NCI-H1092 treated with DMSO at 0.1 percent for 48 hours (cell line): Measurements from ENCODE around the gene TXK.

Source experiments
- DNase-seq: peaks from one replicate; lab custom pipeline; 2025; lab: John Stamatoyannopoulos, UW

TXK gene

DNA sequence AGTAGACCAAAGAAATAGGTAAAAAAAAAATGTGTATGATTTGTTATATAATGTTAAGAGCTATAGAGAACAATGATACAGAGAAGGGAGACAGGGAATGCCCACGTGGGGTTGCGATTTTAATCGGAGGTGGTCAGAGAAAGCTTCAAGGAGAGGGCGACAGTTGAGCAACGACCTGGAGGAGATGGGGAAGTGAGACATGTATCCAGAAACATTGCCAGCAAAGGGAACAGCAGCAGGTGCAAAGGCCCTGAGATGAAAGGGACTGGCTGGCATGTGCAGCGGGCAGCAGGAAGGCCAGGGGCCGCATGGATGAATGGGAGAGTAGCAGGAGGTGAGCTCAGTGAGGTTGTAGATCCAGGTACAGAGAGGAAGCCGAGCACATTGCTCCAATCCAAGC lies 84.6 kb downstream of the TXK start:
- no peak for DNase-seq

DNA sequence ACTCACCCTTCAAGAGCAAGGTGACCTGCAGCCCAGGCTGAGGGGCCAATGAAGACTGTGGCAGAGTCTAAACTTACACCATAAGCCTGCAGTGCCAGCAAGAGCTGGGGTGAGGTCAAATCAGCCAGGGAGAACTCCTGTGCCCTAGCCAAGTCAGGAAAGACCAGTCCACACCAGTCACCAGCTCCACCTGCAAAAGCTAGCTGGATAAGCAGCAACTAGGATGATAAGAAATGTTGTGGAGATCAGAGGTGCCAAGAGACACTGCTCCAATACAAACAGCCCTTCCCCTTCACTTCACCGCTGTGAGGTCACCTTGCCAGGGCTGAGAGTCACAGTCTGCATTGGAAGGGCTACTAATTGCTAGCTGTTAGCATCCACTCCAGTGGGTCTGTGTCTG lies 86.2 kb downstream of the TXK start:
- no peak for DNase-seq

DNA sequence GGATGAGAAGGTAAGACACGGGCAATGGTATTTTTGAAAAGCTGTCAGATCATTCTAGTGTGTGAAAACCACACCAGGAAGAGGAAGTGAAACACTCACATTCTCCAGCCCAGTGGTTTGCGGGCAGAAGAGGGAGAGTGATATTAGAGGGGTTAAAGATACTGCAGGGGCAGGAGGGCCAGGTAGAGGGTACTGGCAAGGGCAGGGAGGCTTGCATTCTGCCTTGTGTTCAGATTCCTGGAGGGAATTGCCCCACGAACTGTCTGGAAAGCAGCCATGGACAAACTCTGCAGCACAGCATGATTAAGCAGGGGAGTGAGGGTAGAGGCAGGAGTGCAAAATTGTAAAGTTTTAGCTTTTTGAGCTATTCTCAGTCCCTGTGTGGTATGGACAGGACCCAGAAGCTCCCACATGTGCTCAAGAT lies 86.6 kb downstream of the TXK start:
- DNase-seq = no peak

DNA sequence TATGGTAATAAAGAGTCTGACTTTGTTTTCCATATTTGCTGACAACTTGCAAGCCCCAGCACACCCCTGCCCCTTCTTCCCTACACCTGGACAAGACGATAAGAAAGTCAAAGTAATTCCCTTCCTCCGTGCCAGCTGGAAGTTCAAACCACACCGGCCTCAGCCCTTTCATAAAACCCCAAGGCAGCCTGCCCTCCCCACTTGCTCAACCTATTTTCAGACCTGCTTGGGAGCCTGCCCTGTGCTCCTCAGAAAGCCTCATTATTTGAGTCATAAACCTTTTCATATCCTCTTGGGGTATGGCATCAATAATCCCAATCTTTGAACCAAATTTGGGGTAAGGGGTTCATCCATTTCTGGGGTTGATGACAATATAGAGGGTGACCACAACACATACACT lies 88.0 kb downstream of the TXK start:
- DNase-seq = no peak

DNA sequence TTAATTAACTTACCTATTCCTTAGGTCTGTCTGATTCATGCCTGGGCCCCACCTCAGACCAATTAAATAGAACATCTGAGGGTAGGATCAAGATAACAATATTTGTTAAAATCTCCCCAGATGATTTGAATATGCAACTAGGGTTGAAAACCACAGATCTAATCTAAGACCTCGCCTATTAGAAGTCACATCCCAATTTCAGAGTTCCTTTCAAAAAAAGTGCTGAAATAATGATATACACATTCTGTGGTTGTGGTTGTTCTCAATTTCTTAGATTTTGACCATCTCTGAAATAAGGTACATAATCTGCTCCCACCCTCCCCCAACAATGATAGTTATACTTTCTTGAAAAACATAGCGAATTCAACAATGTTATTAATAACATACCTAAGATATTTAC lies 89.8 kb downstream of the TXK start:
- DNase-seq = no peak

DNA sequence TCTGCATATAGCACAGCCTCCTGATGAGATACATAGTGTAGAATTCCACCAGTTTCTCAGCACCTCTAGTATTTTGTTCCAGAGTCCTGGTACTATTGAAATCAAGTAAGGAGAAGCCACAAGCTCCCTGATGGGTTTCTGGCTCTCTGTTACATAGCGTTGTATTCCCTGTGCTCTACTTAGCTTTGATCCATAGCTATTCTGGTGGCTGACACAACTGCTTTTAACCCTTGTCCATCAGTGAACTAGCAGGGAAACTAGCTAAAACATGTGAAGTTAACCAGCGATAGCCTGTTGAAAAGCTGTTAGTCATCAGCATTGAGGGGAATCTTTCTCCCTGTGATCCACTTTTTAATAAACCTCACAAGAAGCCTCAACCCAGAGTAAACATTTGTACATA lies 90.5 kb downstream of the TXK start:
- no peak for DNase-seq

DNA sequence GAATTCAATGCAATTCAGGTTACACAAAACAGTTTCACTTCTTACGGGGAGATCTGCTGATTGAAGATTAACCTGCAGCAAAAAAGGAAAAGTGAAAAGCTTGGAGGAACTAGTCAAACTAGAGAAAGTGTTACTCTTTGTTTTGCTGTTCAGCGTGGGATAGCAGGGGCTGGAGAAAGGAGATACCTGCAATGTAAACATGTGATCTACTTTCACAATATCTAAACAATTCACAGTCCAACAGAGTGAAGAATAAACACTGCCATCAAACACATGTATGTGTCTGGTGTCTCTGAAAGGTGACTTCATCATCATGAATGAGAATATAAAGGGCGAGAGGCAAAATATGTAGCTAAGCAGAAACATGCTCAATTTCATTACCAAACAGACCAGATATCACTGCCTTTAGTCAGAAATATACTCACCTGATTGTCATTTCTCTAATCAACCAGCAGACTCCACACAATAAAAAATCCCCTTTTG lies 91.0 kb downstream of the TXK start:
- DNase-seq = no peak

DNA sequence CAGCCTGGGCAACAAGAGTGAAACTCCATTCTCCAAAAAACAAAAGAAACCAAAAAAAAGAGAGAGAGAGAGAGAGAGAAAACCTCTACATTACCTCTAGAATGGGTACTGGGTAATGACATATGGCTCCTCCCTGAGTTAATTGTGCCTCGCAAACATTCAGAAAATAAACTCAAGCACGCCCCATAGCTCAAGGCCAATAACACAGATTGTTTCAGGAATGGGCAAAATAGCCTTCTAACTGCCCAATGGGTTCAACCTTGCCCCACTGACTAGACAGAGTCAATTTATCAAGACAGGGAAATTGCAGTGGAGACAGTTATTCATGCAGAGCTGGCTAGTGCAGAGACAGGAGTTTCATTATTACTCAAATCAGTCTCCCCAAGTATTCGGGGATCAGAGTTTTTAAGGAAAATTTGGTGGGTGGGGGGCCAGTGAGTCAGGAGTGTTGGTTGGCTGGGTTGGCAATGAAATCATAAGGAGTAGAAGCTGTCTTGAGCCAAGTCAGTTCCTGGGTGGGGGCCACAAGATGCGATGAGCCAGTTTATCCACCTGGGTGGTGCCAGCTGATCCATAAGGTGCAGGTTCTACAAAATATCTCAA lies 92.4 kb downstream of the TXK start:
- DNase-seq = no peak

DNA sequence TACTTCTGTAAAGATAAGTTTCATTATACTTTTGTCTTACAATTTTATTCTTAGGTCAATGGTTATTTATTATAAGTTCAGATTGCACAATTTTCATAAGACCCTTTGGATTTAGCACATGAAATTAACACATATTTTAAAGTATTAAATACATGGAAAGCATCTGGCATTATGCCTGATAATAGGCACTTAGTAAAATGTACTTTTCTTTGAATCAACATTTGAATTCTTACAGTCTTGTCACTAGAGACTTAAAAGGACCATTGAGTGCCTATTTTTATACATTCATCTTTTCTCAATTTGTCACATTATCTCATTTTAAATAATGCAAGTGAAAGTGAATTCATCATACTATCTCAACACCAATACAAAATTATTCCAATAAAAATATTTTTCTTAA lies 94.5 kb downstream of the TXK start:
- no peak for DNase-seq

DNA sequence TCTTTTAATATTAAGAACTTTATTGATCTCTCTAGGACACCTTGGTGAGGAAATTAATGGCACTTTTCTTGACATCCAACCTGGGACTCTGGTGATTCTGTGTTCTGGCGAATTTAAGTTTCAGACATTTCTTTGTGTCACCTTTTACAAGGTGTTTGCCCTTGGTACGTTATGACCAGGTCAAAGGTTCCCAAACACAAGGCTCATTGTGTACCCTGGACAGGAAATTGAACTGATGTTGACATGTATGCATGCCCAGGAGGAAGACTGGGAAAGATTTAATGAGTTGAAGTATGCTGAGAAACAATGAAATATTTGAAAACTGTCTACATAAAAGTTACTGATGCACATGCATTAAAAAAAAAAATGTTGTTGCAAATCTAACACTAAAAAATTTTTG lies 95.4 kb downstream of the TXK start:
- DNase-seq = no peak

DNA sequence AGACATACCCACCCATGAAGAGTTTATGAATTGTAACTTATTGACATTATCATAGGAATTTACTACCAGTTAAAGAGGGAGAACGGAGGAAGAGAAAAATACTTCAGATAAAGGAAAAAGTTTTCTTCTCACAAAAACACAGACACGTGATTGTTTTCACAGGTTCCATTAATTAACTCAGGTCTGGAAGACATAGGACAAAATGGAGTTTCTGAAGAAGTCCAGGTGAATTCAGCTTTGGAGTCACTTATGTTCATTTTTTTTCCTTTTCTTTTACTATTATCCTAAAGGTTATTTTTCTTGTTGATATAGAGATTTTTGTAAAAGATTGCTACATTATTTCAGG lies 97.0 kb downstream of the TXK start:
- DNase-seq = no peak

DNA sequence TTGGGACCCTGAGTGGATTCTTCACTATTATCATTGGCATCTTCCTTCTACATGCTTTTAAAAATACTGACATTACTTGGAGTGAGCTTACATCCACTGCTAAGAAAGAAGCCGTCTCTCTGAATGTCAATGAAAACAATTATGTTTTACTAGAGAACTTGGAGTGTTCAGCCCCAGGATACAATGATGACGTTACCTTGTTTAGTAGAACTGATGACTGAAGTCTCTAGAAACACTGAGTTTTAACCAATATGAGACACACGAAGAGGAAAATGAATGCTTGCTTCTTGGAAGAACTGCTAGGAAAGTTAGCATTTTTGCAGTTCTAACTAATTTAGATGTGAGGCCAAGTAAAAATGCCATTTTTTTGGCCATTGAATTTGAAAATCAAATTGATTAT lies 98.1 kb downstream of the TXK start:
- DNase-seq = no peak

DNA sequence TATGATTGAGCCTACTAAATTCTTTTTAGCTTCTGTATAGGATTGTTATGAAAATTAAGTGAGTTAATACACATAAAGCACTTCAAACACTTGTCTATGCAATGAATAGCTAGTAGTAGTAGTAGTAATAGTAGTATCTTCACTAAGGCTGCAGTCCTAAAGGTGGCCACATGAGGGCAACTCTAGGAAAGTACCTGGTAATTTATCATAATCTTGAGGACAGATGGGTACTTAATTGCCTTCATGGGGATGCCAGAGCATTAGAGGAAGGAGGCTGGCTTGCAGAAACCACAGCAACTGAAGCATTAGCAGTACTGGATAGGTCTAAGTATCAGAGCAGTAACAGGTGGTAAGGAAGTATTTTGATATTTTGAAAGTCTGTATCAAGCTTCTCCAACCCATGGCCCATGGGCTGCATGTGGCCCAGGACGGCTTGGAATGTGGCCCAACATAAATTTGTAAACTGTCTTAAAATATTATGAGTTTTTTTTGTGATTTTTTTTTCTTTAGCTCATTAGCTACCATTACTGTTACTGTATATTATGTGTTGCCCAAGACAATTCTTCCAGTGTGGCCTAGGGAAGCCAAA lies 100.1 kb downstream of the TXK start:
- DNase-seq = no peak

DNA sequence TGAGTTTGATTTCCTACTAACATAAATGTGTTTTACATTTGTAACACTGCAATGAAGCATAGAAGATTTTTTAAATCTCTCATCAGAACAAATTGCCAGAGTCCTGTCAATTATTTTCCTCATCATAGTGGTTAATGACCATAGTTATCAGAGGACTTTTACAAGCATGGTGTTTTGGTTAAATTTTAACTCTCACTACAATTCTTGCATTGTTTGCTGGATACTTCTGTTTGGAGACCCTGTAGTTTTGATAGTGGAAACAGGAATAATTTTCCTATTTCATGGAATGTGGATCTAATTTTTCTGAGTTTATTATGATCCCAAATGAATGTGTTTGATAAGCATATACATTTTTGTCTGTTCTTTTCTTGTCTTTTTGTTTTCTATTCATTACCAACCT lies 100.6 kb downstream of the TXK start:
- DNase-seq = no peak

DNA sequence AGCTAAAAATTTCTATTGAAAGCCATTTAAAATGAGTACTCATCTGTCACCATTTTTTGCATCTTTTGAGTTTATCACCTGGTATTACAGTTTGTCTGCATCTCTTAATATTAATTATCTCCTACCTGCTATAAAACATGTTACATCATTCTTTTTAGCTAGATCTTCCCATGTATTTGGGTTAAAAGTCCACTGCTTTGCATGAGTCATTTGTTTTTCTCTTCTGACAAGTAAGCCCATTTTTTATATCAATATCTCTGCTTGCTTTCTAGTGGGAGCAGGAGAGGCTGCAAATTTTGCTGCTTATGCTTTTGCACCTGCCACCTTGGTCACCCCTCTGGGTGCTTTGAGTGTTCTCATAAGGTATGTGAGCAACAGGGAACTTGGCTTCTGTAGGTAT lies 101.3 kb downstream of the TXK start:
- no peak for DNase-seq

DNA sequence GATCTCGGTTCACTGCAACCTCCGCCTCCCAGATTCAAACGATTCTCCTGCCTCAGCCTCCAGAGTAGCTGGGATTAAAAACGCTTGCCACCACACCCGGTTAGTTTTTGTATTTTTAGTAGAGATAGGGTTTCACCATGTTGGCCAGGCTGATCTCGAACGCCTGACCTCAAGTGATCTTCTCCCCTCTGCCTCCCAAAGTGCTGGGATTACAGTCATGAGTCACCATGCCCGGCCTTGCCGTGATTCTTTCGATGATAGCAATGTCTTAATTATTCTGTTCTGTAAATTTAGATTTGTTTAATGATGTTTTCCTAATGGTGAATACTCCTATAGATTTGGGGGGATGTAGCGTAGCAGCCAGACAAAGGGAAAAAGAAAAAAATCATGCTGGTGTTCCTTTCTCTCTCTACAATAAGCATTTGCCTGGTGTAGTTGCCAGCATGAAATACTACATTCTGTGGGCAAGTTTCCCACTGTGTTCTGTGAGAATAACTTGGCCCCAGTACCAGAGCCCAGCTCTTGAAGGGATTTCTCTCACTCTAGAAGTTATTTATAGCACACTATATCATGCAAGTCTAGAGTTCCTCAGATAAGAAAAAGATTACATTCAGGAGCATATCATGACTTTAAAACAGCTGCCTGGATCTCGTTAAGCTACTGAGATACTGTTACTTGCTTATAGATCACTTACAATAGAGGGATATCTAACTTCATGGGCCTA lies 102.1 kb downstream of the TXK start:
- no peak for DNase-seq

DNA sequence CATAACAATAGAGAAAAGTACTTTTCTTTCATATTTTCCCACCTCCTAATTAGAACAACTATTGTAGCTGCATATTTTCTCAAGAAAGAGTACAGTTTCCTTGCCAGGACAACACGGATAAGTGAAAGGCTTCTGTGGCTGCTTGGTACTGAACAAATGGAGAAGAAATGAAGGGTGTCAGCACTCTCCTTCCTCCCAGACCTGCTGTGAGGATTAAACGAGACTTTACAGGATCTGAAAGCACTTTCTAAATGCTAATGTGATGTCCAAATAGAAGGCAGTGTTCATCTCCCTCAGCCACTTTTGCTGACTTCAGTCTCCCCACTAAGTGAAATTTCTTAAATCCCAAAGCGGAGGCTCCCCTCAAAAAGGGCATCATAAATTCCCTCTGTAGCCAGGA lies 103.6 kb downstream of the TXK start:
- no peak for DNase-seq

DNA sequence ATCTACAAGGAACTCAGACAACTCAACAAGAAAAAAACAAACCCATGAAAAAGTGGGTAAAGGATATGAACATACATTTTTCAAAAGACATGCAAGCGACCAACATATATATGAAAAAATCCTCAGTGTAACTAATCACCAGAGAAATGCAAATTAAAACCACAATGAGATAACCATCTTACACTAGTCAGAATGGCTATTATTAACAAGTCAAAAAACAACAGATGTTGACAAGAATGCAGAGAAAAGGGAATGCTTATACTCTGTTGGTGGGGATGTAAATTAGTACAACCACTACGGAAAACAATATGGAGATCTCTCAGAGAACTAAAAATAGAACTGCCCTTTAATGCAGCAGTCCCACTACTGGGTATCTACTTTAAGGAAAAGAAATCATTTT lies 105.4 kb downstream of the TXK start:
- DNase-seq = no peak

DNA sequence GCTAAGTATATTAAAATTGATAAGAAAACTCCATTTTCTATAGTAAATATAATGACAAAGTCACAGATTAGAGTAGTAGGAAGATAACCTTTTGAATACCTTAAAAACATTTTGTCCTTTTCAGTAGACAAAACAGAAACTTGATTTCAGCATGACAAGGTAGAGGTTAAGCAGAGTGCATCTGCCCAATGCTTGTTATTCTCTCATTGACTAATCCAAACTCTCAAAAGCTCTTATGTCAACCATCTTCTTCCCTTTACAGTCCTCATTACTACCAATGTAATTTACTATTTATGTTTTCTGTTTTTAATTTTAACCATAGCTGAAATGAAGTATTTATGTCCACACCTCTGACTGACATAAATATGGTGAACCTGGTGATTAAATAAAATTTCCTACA lies 106.4 kb downstream of the TXK start:
- no peak for DNase-seq

DNA sequence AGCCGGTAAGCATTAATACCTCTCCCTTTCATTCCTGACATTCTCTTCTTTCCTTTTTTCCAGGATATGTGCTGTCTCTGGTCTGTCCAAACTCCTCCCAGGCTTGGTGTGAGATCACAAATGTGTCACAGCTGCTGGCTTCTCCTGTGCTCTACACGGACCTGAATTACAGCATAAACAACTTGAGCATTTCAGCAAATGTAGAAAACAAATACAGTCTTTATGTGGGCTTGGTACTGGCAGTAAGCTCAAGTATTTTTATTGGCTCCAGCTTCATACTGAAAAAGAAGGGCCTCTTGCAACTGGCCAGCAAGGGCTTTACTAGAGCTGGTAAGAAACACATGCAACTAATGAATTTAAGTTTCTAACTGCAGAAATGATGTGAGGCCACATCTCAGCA lies 109.0 kb downstream of the TXK start:
- peak; percentile 91 for DNase-seq

DNA sequence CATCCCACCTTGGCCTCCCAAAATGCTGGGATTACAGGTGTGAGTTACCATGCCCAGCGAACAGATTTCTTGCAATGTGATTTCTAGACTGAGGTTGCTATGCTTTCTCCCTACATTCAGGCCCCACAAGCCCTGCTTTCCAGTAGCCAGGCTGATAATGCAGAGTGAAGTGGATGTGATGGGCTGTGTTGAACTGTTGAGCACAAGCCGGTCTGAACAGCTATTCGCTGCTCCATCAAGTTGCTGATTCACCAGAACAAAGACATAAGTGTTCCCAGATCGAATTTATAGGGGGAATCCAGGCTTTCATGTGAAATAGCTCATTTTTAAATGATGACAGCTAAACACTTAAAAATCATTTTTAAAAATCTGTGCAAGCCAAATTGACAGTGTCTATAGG lies 109.5 kb downstream of the TXK start:
- peak; percentile 37 for DNase-seq

DNA sequence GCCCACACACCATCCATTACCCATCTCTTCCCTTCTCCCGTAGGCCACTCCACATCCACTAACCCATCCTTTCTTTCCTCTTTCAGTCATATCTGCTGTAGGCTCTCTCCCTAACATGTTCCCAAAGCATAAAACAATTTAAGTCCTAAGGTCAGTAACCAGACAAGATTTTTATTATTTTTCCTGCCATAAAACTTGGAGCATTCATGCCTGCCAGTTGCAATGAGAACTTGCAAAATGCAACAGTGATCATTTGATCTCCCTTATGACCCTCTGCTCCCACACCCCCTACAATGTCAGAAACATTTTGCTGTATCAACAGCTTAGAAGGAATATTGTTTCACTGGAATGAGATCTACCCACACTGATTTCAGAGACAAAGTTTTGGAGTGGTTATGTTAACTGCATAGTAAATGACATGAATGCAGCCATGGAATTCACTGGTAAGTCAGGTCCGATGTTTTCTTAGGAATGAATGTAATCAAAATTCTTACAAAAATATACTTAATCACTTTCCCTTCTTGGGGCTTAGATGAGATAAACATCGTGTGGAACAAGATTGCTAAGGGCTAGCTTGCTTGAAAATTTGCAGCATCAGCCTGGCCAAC lies 111.8 kb downstream of the TXK start:
- DNase-seq = no peak

DNA sequence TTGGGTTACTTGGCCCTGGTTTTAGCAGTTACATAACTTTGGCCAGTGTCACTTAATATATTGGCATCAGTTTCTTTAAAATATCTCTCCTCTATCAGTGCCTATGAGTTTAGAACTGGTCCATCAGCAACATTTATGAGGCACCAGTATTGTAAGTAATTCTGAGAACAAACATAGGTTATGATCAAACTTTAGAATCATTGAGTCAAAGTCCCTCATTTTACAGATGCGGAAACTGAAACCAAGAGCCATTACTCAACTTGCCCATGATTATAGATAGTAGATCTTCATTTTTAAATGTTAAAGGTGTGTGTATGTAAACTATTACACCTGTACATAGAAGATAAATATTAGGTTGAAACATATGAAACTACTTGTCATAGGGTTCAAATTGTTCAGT lies 113.0 kb downstream of the TXK start:
- no peak for DNase-seq
